ENCODE data around the gene SETD2. TPM values are rescaled to one million over a fixed set of nuclear protein-coding genes. Genes with fewer than 3 reads are reported as not detected.

SETD2 gene
- total and polyA plus RNA-seq, 2 donors from 2014 or later = 10.5 to 49.9 TPM

DNA sequence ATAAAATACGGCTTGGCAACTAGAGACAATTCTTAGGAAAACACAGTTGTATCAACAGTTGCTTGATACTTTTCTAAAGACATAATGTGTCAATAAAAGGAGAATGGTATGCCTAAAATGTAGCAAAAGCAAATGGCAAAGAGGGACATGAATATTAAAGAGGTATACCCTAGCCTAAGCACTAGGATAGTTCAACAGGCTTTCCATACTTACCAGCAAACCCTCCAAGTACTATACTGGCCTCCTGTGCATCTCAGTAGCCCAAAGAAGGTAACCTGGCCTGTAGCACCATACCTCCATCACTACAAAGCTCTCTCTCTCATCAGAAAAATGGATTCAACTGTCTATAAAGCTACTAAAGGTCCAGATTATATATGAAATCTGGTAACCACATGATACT, 7.5 kb downstream of the SETD2 start:
- no peaks in the 10 kb centered on the region for H3K27me3 ChIP-seq (ENCODE audit: control insufficient read depth, insufficient read depth, low read length)
- TF ChIP-seq, protein P1, sequence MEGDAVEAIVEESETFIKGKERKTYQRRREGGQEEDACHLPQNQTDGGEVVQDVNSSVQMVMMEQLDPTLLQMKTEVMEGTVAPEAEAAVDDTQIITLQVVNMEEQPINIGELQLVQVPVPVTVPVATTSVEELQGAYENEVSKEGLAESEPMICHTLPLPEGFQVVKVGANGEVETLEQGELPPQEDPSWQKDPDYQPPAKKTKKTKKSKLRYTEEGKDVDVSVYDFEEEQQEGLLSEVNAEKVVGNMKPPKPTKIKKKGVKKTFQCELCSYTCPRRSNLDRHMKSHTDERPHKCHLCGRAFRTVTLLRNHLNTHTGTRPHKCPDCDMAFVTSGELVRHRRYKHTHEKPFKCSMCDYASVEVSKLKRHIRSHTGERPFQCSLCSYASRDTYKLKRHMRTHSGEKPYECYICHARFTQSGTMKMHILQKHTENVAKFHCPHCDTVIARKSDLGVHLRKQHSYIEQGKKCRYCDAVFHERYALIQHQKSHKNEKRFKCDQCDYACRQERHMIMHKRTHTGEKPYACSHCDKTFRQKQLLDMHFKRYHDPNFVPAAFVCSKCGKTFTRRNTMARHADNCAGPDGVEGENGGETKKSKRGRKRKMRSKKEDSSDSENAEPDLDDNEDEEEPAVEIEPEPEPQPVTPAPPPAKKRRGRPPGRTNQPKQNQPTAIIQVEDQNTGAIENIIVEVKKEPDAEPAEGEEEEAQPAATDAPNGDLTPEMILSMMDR (IDR thresholded peaks at IDR 0.05; ENCODE audit: borderline replicate concordance, extremely low read depth, insufficient read depth) = no peak

DNA sequence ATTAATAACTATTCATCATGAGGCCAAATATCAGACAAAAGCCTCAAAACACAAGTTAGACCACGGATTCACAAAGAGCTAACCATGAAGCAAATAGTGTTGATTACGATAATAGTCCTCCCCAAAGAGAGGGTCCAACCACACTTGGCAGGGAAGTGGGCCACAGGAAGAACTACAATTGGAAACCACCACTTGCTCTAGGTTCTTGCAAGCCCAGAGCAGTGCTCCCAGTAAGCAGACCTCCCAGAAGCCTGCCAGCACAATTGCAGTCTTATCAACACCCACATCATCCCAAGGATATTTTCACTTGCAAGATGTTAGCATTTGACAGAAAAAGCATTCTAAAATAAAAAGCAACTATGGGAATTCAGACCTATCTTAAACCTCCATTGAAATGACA, 11.3 kb downstream of the SETD2 start:
- H3K4me1 ChIP-seq (ENCODE audit: control insufficient read depth in 2 of 3, insufficient read depth in 2 of 3, low read depth in 1 of 3, low read length in 3 of 3) = peaks cover 0 to 11% (median 0%) of the 10 kb centered on the region in 3 donors
- H3K4me3 ChIP-seq (ENCODE audit: low read length in 3 of 3) = no peak overlapping the region
- H3K36me3 ChIP-seq (ENCODE audit: control insufficient read depth in 2 of 3, insufficient read depth in 3 of 3, low read length in 3 of 3) = no peaks in the 10 kb centered on the region
- intact Hi-C loops (cut with DNase I) = no loop called here
- H3K9me3 ChIP-seq (ENCODE audit: control insufficient read depth in 2 of 3, insufficient read depth in 1 of 3, low read length in 3 of 3) = no peaks in the 10 kb centered on the region
- TF ChIP-seq, protein P1 (IDR thresholded peaks at IDR 0.05; ENCODE audit: borderline replicate concordance, extremely low read depth, insufficient read depth) = no peak
- FAIRE-seq (no peak), DNase-seq (no peak)
- H3K27me3 ChIP-seq (ENCODE audit: control insufficient read depth, insufficient read depth, low read length) = no peaks in the 10 kb centered on the region
- H3K9ac ChIP-seq (ENCODE audit: low read length in 3 of 3) = no peak overlapping the region
- no peak overlapping the region for H3K27ac ChIP-seq (ENCODE audit: low read depth in 2 of 2, low read length in 2 of 2)

More for the DNA sequence above, 7.5 kb downstream of the SETD2 start:
- no peaks in the 10 kb centered on the region for H3K36me3 ChIP-seq (ENCODE audit: control insufficient read depth in 2 of 3, insufficient read depth in 3 of 3, low read length in 3 of 3)
- H3K27ac ChIP-seq (ENCODE audit: low read depth in 2 of 2, low read length in 2 of 2) = no peak overlapping the region
- FAIRE-seq (no peak), DNase-seq (no peak)
- no peaks in the 10 kb centered on the region for H3K9me3 ChIP-seq (ENCODE audit: control insufficient read depth in 2 of 3, insufficient read depth in 1 of 3, low read length in 3 of 3)
- H3K4me1 ChIP-seq (ENCODE audit: control insufficient read depth in 2 of 3, insufficient read depth in 2 of 3, low read depth in 1 of 3, low read length in 3 of 3) = peaks cover 0 to 16% (median 14%) of the 10 kb centered on the region in 3 donors
- no peak overlapping the region for H3K4me3 ChIP-seq (ENCODE audit: low read length in 3 of 3)
- intact Hi-C loops (cut with DNase I) = no loop called here
- H3K9ac ChIP-seq (ENCODE audit: low read length in 3 of 3) = no peak overlapping the region

DNA sequence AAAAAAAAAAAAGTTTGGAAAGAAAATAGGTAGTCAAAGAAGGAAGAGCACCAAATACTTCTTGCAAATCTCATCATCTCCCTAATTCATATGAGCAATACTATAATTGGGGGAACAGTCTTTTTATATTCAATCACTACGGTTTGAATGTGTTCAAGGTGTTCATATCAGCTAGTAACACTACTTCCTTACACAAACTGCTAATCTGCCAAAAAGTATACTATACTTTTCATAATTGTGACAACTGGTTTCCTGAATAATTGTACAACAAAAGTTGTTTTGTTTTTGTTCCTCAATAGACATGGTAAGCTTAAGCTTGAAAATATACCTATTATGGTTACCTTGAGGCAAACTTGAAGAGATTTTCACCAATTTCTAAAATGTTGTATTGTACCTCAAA, 12.1 kb downstream of the SETD2 start:
- H3K9me3 ChIP-seq (ENCODE audit: control insufficient read depth in 2 of 3, insufficient read depth in 1 of 3, low read length in 3 of 3) = no peaks in the 10 kb centered on the region
- DNase-seq (no peak), FAIRE-seq (no peak)
- no peaks in the 10 kb centered on the region for H3K27me3 ChIP-seq (ENCODE audit: control insufficient read depth, insufficient read depth, low read length)
- no peak overlapping the region for H3K27ac ChIP-seq (ENCODE audit: low read depth in 2 of 2, low read length in 2 of 2)
- no peak overlapping the region for H3K9ac ChIP-seq (ENCODE audit: low read length in 3 of 3)
- peaks cover 0 to 11% (median 0%) of the 10 kb centered on the region in 3 donors for H3K4me1 ChIP-seq (ENCODE audit: control insufficient read depth in 2 of 3, insufficient read depth in 2 of 3, low read depth in 1 of 3, low read length in 3 of 3)
- no peaks in the 10 kb centered on the region for H3K36me3 ChIP-seq (ENCODE audit: control insufficient read depth in 2 of 3, insufficient read depth in 3 of 3, low read length in 3 of 3)
- no peak overlapping the region for H3K4me3 ChIP-seq (ENCODE audit: low read length in 3 of 3)
- TF ChIP-seq, protein P1 (IDR thresholded peaks at IDR 0.05; ENCODE audit: borderline replicate concordance, extremely low read depth, insufficient read depth) = no peak
- intact Hi-C loops (cut with DNase I) = no loop called here

DNA sequence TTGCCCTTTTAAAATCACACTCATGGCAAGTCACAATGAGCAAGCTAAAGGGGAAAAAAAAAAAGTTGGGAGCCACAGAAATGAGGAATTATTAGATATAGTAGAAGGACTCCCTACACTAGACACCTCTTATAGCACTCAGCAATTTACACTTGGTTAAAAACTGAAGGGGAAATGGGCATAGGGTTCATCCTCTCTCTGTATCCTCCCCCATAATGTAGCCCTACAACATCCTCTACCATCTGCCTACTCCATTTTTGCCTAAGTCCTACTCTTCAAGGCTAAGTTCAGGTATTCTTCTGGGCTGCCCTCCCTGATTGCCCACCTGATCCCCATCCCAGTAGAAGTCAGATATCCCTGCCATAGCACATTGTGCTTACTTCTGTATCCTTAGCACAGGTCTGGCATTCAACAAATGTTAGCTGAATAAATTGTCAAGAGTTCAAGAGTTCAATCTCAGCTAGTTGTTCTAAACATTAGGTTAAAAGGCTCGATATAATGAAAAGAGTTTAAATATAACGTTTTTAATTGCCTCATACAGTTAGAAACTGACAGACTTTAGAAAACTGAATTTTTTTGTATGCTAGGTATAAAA, 14.5 kb downstream of the SETD2 start:
- no peak overlapping the region for H3K4me3 ChIP-seq (ENCODE audit: low read length in 3 of 3)
- FAIRE-seq (no peak), DNase-seq (no peak)
- H3K36me3 ChIP-seq (ENCODE audit: control insufficient read depth in 2 of 3, insufficient read depth in 3 of 3, low read length in 3 of 3) = no peaks in the 10 kb centered on the region
- H3K27ac ChIP-seq (ENCODE audit: low read depth in 2 of 2, low read length in 2 of 2) = no peak overlapping the region
- peaks cover 0 to 11% (median 0%) of the 10 kb centered on the region in 3 donors for H3K4me1 ChIP-seq (ENCODE audit: control insufficient read depth in 2 of 3, insufficient read depth in 2 of 3, low read depth in 1 of 3, low read length in 3 of 3)
- TF ChIP-seq, protein P1 (IDR thresholded peaks at IDR 0.05; ENCODE audit: borderline replicate concordance, extremely low read depth, insufficient read depth) = no peak
- H3K9ac ChIP-seq (ENCODE audit: low read length in 3 of 3) = no peak overlapping the region
- intact Hi-C loops (cut with DNase I) = no loop called here
- no peaks in the 10 kb centered on the region for H3K27me3 ChIP-seq (ENCODE audit: control insufficient read depth, insufficient read depth, low read length)
- H3K9me3 ChIP-seq (ENCODE audit: control insufficient read depth in 2 of 3, insufficient read depth in 1 of 3, low read length in 3 of 3) = no peaks in the 10 kb centered on the region

Measured in kidney (tissue), 14 donors.